Prostate gland (tissue), 2 donors: ENCODE data around the gene XXYLT1. TPM values are rescaled to one million over a fixed set of nuclear protein-coding genes. Genes with fewer than 3 reads are reported as not detected.

Source experiments
- DNase-seq: peaks from one replicate; pipeline ENCODE4 v3.0.0-alpha.2; 2019; ENCODE audit warnings: low spot score
- H3K27ac ChIP-seq, 2 donors: fragments of 200-600 bp; sonication (generic); 2 replicates each; pipeline ENCODE4 v1.5.1; 2017 to 2019
- H3K27me3 ChIP-seq: fragments of 200-600 bp; sonication (generic); replicated peaks from 2 replicates; pipeline ENCODE4 v1.5.1; 2019; ENCODE audit not compliant: insufficient read depth
- H3K36me3 ChIP-seq, 2 donors: fragments of 200-600 bp; sonication (generic); 1 replicate in 1 of 2; 2 replicates in 1 of 2; pipeline versions ENCODE4 v1.5.1 to v1.8.1; 2017 to 2019
- H3K4me1 ChIP-seq: fragments of 200-600 bp; sonication (generic); replicated peaks from 2 replicates; pipeline ENCODE4 v1.5.1; 2019
- H3K4me3 ChIP-seq, 2 donors: fragments of 200-600 bp; sonication (generic); 2 replicates each; pipeline ENCODE4 v1.5.1; 2017 to 2019
- H3K9me3 ChIP-seq: fragments of 200-600 bp; sonication (generic); 2 replicates; pipeline ENCODE4 v1.5.1; 2017
- POLR2A ChIP-seq: fragments of 450-650 bp; IDR thresholded peaks from one replicate; pipeline ENCODE4 v1.6.1; 2016; ENCODE audit warnings: antibody characterized with exemption, mild to moderate bottlenecking
- POLR2AphosphoS5 ChIP-seq: sonication (generic); formaldehyde crosslinking; IDR thresholded peaks from one replicate; pipeline ENCODE4 v1.6.1; 2017; ENCODE audit warnings: antibody characterized with exemption
- WGBS: methylation state at CpG from one replicate; pipeline ENCODE4 v1.1.5; 2018; 5-methylcytosine and 5-hydroxymethylcytosine counted together
- intact Hi-C: fragments of 100-400 bp; cut with DNase I; formaldehyde crosslinking; loops from one replicate; pipeline ENCODE4 v1.14.2; 2022
- total RNA-seq, 2 donors: library from RNA; depleted of rRNA; stranded (reverse); fragments of >200 nt; gene quantifications; one replicate each; pipeline ENCODE4 v1.1.0, GENCODE V29; 2016
- TF ChIP-seq, protein P1 (sequence below), 4 experiments: fragments of 200-600 bp in 2 of 4; fragments of 450-650 bp in 2 of 4; sonication (generic) in 2 of 4; IDR thresholded peaks; 1 replicate in 3 of 4; 2 replicates in 1 of 4; pipeline ENCODE4 v1.5.1; 2016 to 2019; ENCODE audit warnings: antibody characterized with exemption in 4 of 4, mild to moderate bottlenecking in 2 of 4, moderate library complexity in 2 of 4

Gene XXYLT1
- total RNA-seq, 2 donors from 2014 or later: 14.9 to 22.7 TPM

DNA sequence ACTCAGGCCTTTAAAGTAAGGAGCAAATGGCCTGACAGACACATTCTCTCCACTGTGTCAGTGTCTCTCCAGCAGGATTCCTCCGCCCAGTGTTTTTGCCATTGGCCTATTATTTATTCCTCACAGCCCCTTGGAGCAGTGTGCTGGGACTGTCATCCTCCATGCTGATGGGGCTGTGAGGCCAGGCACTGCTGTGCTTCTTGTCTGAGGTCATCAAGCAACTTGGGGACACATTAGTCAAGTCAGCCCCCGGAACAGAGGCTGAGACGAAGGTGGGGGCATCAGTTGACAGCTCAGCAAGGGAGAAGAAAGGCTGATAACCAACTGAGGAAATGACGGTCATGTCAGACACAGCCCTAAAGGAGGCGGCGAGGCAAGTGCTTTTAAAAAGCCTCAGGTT is 67.4 kb downstream of the XXYLT1 start:
- intact Hi-C loops: loop anchor here (10.0 kb wide), 1 partner anchor 49 kb away; no protein-coding TSS in a partner anchor
- H3K4me1 ChIP-seq: no peaks in the 10 kb centered on the region
- WGBS: 86% methylated on average over 6 of the region's 6 CpGs
- no peaks in the 10 kb centered on the region for H3K36me3 ChIP-seq
- H3K27ac ChIP-seq: no peak overlapping the region
- no peak overlapping the region for H3K4me3 ChIP-seq
- no peaks in the 10 kb centered on the region for H3K27me3 ChIP-seq
- H3K9me3 ChIP-seq: no peaks in the 10 kb centered on the region
- no peak for DNase-seq
- TF ChIP-seq POLR2AphosphoS5: no peak

DNA sequence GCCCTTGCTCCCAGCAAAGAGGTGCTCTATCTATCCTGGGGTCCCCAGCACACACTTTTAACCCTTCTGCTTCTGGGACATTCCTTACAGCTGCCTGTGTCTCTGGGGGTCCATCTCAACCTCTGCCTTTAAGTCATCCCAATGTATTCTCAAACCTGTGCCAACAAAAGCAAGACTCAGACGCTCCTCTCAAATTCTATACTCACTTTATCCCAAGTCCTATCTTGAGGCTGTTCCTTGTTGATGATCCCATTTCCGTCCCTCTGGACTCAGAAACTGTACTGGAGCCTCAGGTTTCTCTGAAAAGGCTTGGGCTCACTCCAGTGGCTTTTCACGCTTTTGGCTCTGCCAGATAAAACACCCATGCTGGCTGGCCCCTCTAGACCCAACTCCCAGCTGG is 69.7 kb downstream of the XXYLT1 start:
- Histone ChIP-seq H3K4me1 (no peaks in the 10 kb centered on the region), H3K9me3 (no peaks in the 10 kb centered on the region), H3K36me3 (no peaks in the 10 kb centered on the region), H3K27ac (no peak overlapping the region), H3K4me3 (no peak overlapping the region), H3K27me3 (no peaks in the 10 kb centered on the region)
- TF ChIP-seq, protein P1, sequence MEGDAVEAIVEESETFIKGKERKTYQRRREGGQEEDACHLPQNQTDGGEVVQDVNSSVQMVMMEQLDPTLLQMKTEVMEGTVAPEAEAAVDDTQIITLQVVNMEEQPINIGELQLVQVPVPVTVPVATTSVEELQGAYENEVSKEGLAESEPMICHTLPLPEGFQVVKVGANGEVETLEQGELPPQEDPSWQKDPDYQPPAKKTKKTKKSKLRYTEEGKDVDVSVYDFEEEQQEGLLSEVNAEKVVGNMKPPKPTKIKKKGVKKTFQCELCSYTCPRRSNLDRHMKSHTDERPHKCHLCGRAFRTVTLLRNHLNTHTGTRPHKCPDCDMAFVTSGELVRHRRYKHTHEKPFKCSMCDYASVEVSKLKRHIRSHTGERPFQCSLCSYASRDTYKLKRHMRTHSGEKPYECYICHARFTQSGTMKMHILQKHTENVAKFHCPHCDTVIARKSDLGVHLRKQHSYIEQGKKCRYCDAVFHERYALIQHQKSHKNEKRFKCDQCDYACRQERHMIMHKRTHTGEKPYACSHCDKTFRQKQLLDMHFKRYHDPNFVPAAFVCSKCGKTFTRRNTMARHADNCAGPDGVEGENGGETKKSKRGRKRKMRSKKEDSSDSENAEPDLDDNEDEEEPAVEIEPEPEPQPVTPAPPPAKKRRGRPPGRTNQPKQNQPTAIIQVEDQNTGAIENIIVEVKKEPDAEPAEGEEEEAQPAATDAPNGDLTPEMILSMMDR (IDR thresholded peaks at IDR 0.05): no peak
- TF ChIP-seq POLR2A (no peak), POLR2AphosphoS5 (no peak)
- intact Hi-C loops: loop anchor here (10.0 kb wide), 1 partner anchor 46 kb away; no protein-coding TSS in a partner anchor
- no peak for DNase-seq
- 85% methylated on average over 3 of the region's 3 CpGs for WGBS

DNA sequence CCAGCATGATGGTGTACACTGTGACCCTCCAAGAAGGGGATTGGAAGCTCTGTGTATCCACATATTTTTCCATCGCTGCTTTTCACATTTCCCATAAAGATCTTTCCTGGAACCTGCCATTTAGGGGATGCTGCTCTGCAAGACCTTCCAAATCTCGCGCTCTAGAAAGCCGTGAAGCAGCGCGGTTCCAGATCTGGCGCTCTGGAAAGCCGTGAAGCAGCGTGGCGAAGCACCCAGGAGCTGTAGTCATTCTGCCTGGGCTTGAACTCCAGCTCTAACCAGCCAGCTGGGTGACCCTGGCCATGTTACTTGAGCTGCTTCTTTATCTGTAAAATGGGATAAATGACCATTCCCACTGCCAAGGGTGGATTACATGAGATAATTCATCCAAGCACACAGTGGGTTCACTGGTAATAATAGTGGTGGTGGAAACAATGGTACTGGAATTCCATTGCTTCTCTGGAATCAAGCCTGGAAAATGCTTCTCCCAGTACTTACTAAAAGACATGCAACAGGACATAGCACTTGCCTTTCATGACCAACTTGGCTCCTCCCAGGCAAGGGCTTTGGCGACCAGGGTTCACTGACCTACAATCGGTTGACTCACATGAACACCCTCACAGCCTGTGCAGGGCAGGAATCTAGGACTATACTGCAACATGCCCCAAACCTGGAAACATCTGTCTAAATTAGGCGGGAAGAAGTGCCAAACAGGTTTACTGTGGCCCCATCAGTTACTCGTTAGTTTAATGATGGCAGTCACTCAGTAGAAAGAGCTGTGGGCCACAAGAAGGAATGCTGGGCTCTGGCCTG is 70.7 kb downstream of the XXYLT1 start:
- no peaks in the 10 kb centered on the region for H3K36me3 ChIP-seq
- H3K4me3 ChIP-seq: no peak overlapping the region
- DNase-seq: no peak
- intact Hi-C loops: loop anchor here (10.0 kb wide), 1 partner anchor 45 kb away; no protein-coding TSS in a partner anchor
- no peaks in the 10 kb centered on the region for H3K27me3 ChIP-seq
- no peak overlapping the region for H3K27ac ChIP-seq
- no peaks in the 10 kb centered on the region for H3K9me3 ChIP-seq
- WGBS: 96% methylated on average over 14 of the region's 14 CpGs
- TF ChIP-seq POLR2A: no peak
- H3K4me1 ChIP-seq: no peaks in the 10 kb centered on the region

DNA sequence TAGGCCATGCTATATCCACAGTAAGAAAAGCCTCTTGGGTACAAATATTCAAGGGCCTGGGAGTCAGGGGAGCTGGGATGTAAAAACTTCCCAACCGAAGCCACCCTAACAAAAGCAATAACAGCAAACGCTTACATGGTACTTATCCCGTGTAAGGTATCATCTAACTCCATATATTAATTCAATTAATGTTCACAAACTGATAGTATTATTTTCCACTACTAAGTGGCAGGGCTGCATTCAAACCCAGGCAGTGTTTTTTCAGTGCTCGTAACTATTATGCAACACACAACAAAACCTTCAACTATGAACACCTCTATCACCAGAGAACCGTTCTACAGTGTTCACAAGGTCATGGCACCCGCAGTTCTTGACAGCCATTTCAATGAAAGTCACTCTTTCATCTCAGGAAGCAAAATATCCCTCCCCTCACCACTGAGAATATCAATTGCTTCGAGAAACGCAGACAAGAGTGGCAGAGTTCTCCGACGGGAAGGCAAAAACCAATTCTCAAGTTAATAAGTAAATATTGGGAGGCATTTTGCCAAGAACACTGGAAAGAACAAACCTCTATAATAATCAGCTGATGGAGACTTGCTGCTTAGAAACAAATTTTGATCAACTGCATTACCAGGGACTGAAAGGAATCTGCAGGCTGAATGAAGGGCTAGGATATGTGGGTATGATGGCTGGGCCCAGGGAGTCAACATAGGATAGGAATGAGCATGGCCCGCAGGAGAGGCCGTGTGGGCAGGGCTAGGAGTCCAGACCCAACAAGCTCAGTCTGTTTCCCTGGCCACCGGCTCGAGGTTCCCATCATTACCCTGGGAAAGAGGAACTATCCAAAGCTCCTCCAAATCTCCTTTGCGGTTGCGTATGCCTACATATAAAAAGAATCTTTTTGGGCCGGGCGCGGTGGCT is 72.3 kb downstream of the XXYLT1 start:
- Histone ChIP-seq H3K27ac (peak overlapping the region; percentile 8 to 27), H3K4me3 (no peak overlapping the region), H3K36me3 (no peaks in the 10 kb centered on the region), H3K4me1 (no peaks in the 10 kb centered on the region), H3K9me3 (no peaks in the 10 kb centered on the region), H3K27me3 (no peaks in the 10 kb centered on the region)
- TF ChIP-seq POLR2A (no peak), POLR2AphosphoS5 (peak; percentile 54)
- TF ChIP-seq, protein P1 (IDR thresholded peaks at IDR 0.05): no peak
- WGBS: 72% methylated on average over 19 of the region's 19 CpGs
- no peak for DNase-seq
- intact Hi-C loops: no loop called here

DNA sequence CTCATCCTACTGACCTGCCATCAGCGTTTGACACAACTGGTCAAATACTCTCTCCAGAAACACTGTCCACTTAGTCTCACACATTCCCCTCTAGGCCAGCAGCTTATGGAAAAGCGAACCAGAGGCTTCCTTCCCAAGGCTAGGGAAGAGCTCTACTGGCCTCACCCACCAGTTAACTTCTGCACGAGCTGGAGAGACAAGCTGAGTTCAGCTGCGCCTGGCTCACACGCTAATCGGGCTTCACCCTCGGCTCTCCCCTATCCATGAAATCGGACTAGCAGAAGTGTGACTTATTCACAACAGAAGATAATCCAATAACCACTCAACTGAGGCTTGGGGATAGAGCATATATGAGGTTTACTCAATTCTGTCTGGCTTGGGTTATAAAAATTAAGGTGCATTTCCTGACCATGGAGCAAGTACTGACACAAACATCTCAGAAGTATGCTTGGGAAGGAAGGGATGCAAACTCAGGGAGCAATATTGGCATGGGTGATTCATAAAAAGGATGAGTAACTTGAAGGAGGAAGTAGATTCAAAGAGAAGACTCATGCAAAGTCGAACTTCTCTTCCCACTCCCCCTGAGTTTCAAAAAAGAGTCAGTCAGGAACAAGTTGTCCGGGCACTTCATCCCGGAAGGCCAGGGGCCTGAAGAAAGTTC is 73.1 kb downstream of the XXYLT1 start:
- H3K9me3 ChIP-seq: no peaks in the 10 kb centered on the region
- H3K27me3 ChIP-seq: no peaks in the 10 kb centered on the region
- TF ChIP-seq POLR2AphosphoS5 (no peak), POLR2A (no peak)
- TF ChIP-seq, protein P1 (IDR thresholded peaks at IDR 0.05): no peak
- peak overlapping the region in 1 of 2 donors; percentile 27 for H3K27ac ChIP-seq
- no peaks in the 10 kb centered on the region for H3K4me1 ChIP-seq
- WGBS: 88% methylated on average over 11 of the region's 11 CpGs
- intact Hi-C loops: no loop called here
- no peak for DNase-seq
- no peak overlapping the region for H3K4me3 ChIP-seq
- H3K36me3 ChIP-seq: no peaks in the 10 kb centered on the region
